Muscle layer of duodenum (tissue), 2 donors: Measurements from ENCODE around the gene CRISP3.

Source experiments
- H3K27ac ChIP-seq: one replicate; pipeline ENCODE4 v1.7.0; 2013; ENCODE audit warnings: mild to moderate bottlenecking, low read length
- H3K27me3 ChIP-seq: one replicate; pipeline ENCODE4 v1.7.0; 2013; ENCODE audit warnings: low read depth, mild to moderate bottlenecking, control low read depth, low read length
- H3K36me3 ChIP-seq, 2 donors: one replicate each; pipeline ENCODE4 v1.7.0; 2013; ENCODE audit warnings: low read length in 2 of 2, control low read depth in 1 of 2, mild to moderate bottlenecking in 1 of 2; ENCODE audit not compliant: insufficient read depth in 2 of 2, control insufficient read depth in 1 of 2
- H3K4me1 ChIP-seq, 2 donors: one replicate each; pipeline ENCODE4 v1.7.0; 2013; ENCODE audit warnings: low read length in 2 of 2, mild to moderate bottlenecking in 2 of 2, control low read depth in 1 of 2, moderate library complexity in 1 of 2; ENCODE audit not compliant: insufficient read depth in 2 of 2, control insufficient read depth in 1 of 2
- H3K4me3 ChIP-seq, 2 donors: one replicate each; pipeline ENCODE4 v1.7.0; 2013; ENCODE audit warnings: low read length in 2 of 2, low read depth in 1 of 2, mild to moderate bottlenecking in 1 of 2
- H3K9me3 ChIP-seq, 2 donors: one replicate each; pipeline ENCODE4 v1.7.0; 2013; ENCODE audit warnings: low read length in 2 of 2, control low read depth in 1 of 2, mild to moderate bottlenecking in 1 of 2; ENCODE audit not compliant: control insufficient read depth in 1 of 2
- donor health status: healthy.

Gene CRISP3, protein sequence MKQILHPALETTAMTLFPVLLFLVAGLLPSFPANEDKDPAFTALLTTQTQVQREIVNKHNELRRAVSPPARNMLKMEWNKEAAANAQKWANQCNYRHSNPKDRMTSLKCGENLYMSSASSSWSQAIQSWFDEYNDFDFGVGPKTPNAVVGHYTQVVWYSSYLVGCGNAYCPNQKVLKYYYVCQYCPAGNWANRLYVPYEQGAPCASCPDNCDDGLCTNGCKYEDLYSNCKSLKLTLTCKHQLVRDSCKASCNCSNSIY

DNA sequence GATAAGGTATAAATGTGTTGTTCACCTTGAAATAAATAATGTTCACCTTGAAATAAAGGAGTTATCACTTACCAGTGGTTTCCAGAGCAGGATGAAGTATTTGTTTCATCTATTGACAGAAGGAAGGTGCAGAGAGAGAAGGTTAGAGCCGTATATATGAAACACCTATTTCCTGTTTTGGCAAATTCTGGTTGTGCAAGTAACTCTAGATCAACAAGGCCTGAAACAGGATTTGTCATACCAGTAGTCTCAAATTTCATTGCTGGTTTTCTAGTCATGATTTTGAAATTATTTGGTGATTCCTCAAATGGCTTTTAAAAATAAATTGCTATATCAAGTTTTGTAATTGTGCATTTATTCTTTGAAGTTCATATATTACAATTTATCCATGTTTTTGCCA is at the start of gene CRISP3:
Gene CRISP3, minus strand, starts transcription at position 130 of the 400 bp plus-strand sequence. Its CDS starts 21 bp downstream, at position 109.
- H3K4me1 ChIP-seq, result no peaks in the 10 kb centered on the region
- no peak within 1 kb of the TSS for H3K27ac ChIP-seq
- H3K9me3 ChIP-seq, result no peaks in the 10 kb centered on the region

GRCh38 chr6:49790341-49790740 is 46.2 kb upstream of the CRISP3 start:
- Histone ChIP-seq H3K4me1 (no peaks in the 10 kb centered on the region), H3K9me3 (no peaks in the 10 kb centered on the region), H3K4me3 (no peak overlapping the region), H3K27me3 (no peaks in the 10 kb centered on the region), H3K36me3 (no peaks in the 10 kb centered on the region), H3K27ac (no peak overlapping the region)

More for the DNA sequence above, at the start of gene CRISP3:
- H3K36me3 ChIP-seq, result no peaks in the 10 kb centered on the region
- no peak within 1 kb of the TSS for H3K4me3 ChIP-seq
- no peaks in the 10 kb centered on the region for H3K27me3 ChIP-seq

- Histone ChIP-seq H3K4me3 (no peak within 1 kb of the TSS), H3K27ac (no peak within 1 kb of the TSS), H3K9me3 (no peaks in the 10 kb centered on the region), H3K36me3 (no peaks in the 10 kb centered on the region), H3K4me1 (no peaks in the 10 kb centered on the region), H3K27me3 (no peaks in the 10 kb centered on the region)
Measured at GRCh38 chr6:49787176-49787575, 43.0 kb upstream of the CRISP3 start, which contains the start of gene PGK2. PGK2 (minus strand) TSS chr6:49787285; CDS start chr6:49787187, 98 bp downstream.

- Histone ChIP-seq H3K4me3 (no peak overlapping the region), H3K4me1 (no peaks in the 10 kb centered on the region), H3K9me3 (no peaks in the 10 kb centered on the region), H3K27ac (no peak overlapping the region), H3K36me3 (no peaks in the 10 kb centered on the region), H3K27me3 (no peaks in the 10 kb centered on the region)
Measured at GRCh38 chr6:49784272-49784671, 40.1 kb upstream of the CRISP3 start.

DNA sequence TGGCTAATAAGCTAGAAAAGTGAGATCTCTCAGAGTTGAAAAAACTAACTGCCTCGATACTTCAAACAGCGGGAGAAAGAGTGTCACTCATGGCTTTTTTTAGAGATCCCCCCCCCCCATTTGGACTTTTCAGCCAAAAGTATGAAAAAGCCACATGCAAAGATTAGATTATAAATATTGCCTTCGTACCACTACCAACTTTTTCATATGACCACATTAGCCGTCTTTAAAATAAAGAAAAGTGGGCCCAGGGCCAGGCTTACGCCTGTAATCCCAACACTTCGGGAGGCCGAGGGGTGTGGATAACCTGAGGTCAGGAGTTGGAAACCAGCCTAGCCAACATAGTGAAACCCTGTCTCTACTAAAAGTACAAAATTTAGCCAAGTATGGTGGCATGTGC is 38.5 kb upstream of the CRISP3 start:
- no peaks in the 10 kb centered on the region for H3K36me3 ChIP-seq
- no peaks in the 10 kb centered on the region for H3K4me1 ChIP-seq
- no peaks in the 10 kb centered on the region for H3K9me3 ChIP-seq
- no peak overlapping the region for H3K4me3 ChIP-seq
- H3K27me3 ChIP-seq, result no peaks in the 10 kb centered on the region
- no peak overlapping the region for H3K27ac ChIP-seq

GRCh38 chr6:49782293-49782692 is 38.1 kb upstream of the CRISP3 start:
- H3K27me3 ChIP-seq, result no peaks in the 10 kb centered on the region
- H3K9me3 ChIP-seq, result no peaks in the 10 kb centered on the region
- H3K36me3 ChIP-seq, result no peaks in the 10 kb centered on the region
- H3K27ac ChIP-seq, result no peak overlapping the region
- no peaks in the 10 kb centered on the region for H3K4me1 ChIP-seq
- H3K4me3 ChIP-seq, result no peak overlapping the region

- no peaks in the 10 kb centered on the region for H3K27me3 ChIP-seq
- H3K4me3 ChIP-seq, result no peak overlapping the region
- H3K4me1 ChIP-seq, result no peaks in the 10 kb centered on the region
- H3K27ac ChIP-seq, result no peak overlapping the region
- no peaks in the 10 kb centered on the region for H3K9me3 ChIP-seq
- H3K36me3 ChIP-seq, result no peaks in the 10 kb centered on the region
Measured at GRCh38 chr6:49776444-49776843, 32.3 kb upstream of the CRISP3 start.

DNA sequence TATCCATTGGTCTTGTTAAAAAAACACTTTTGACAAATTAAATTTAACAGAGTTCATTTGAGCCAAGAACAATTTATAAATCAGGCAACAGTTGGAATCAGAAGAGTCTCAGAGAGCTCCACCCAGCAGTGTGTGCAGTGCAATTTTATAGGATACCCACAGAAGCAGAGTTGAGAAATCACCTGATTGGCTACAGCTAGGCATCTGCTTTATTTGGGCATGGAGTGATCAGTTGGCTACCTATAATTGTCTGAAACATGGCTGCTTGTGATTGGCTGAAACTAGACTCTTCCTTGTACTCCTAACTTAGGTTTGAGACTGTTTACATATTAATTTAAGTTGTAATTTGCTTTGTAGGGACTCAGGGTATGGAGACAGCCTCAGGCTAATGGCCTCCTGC is 30.9 kb upstream of the CRISP3 start:
- no peak overlapping the region for H3K4me3 ChIP-seq
- no peaks in the 10 kb centered on the region for H3K27me3 ChIP-seq
- no peaks in the 10 kb centered on the region for H3K9me3 ChIP-seq
- no peaks in the 10 kb centered on the region for H3K36me3 ChIP-seq
- no peaks in the 10 kb centered on the region for H3K4me1 ChIP-seq
- no peak overlapping the region for H3K27ac ChIP-seq

GRCh38 chr6:49772285-49772684 is 28.1 kb upstream of the CRISP3 start:
- H3K27me3 ChIP-seq, result no peaks in the 10 kb centered on the region
- H3K4me3 ChIP-seq, result no peak overlapping the region
- no peaks in the 10 kb centered on the region for H3K36me3 ChIP-seq
- no peaks in the 10 kb centered on the region for H3K4me1 ChIP-seq
- no peaks in the 10 kb centered on the region for H3K9me3 ChIP-seq
- no peak overlapping the region for H3K27ac ChIP-seq

DNA sequence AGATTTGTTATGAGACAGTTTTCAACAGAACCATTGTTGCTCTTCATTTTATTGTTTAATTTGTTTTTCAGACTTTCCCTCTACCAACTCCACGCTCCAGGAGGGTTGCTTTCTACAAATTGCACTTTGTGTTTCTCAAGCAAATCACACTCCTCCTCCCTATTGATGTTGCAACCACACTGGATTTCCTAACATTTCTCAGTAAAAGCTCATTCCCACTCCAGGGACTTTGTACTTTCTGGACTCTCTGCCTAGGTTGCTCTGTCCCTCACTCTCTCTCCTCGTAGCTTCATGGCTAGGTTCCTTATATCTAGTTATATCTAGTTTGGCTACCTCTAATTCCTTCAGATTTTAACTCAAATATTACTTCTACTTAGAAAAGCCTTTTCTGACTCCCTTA is 22.6 kb upstream of the CRISP3 start:
- no peaks in the 10 kb centered on the region for H3K9me3 ChIP-seq
- no peaks in the 10 kb centered on the region for H3K4me1 ChIP-seq
- no peak overlapping the region for H3K27ac ChIP-seq
- H3K4me3 ChIP-seq, result no peak overlapping the region
- H3K27me3 ChIP-seq, result no peaks in the 10 kb centered on the region
- H3K36me3 ChIP-seq, result no peaks in the 10 kb centered on the region

GRCh38 chr6:49764571-49765236 is 20.5 kb upstream of the CRISP3 start:
- Histone ChIP-seq H3K27ac (no peak overlapping the region), H3K36me3 (no peaks in the 10 kb centered on the region), H3K27me3 (no peaks in the 10 kb centered on the region), H3K4me1 (no peaks in the 10 kb centered on the region), H3K9me3 (no peaks in the 10 kb centered on the region), H3K4me3 (no peak overlapping the region)

DNA sequence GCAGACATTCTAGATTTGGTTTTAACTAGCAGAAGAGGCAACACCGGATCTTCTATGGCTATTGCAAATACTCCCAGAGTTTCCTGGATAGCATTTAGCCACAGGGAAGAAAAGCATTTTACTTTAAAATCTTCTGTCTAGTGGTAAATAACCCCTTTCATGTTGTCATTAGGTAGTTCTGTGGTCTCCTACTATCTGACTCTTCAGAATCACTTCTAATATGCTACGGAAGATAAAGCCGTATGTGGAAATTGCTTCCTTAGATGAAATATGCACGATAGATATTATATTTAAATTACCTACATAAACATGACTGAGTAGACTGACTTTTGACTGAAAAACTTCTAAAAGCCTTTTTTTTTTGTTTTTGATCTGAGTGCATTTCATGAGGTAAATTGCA is 759 bp downstream of the CRISP3 start:
- Histone ChIP-seq H3K9me3 (no peaks in the 10 kb centered on the region), H3K4me3 (no peak overlapping the region), H3K4me1 (no peaks in the 10 kb centered on the region), H3K27me3 (no peaks in the 10 kb centered on the region), H3K36me3 (no peaks in the 10 kb centered on the region), H3K27ac (no peak overlapping the region)
